Measurements from ENCODE around the gene KLHL25.

KLHL25 gene

GRCh38 chr15:85773249-85773648 lies 21.5 kb downstream of the KLHL25 start:
- H3K27ac ChIP-seq (ENCODE audit: low read depth, low read length) = no peak overlapping the region
- H3K27me3 ChIP-seq (ENCODE audit: control insufficient read depth, insufficient read depth, low read length) = no peaks in the 10 kb centered on the region
- no peak overlapping the region for H3K9ac ChIP-seq (ENCODE audit: low read depth, low read length)
- H3K4me1 ChIP-seq (ENCODE audit: control insufficient read depth, insufficient read depth, low read length) = no peaks in the 10 kb centered on the region
- no peaks in the 10 kb centered on the region for H3K9me3 ChIP-seq (ENCODE audit: control insufficient read depth, insufficient read depth, low read length)
- peaks cover 14% of the 10 kb centered on the region for H3K36me3 ChIP-seq (ENCODE audit: control insufficient read depth, insufficient read depth, low read length)
- H3K4me3 ChIP-seq (ENCODE audit: low read depth, low read length) = no peak overlapping the region

GRCh38 chr15:85772668-85773067 lies 22.1 kb downstream of the KLHL25 start:
- no peak overlapping the region for H3K9ac ChIP-seq (ENCODE audit: low read depth, low read length)
- H3K27me3 ChIP-seq (ENCODE audit: control insufficient read depth, insufficient read depth, low read length) = no peaks in the 10 kb centered on the region
- no peaks in the 10 kb centered on the region for H3K4me1 ChIP-seq (ENCODE audit: control insufficient read depth, insufficient read depth, low read length)
- H3K9me3 ChIP-seq (ENCODE audit: control insufficient read depth, insufficient read depth, low read length) = no peaks in the 10 kb centered on the region
- H3K4me3 ChIP-seq (ENCODE audit: low read depth, low read length) = no peak overlapping the region
- H3K36me3 ChIP-seq (ENCODE audit: control insufficient read depth, insufficient read depth, low read length) = peaks cover 14% of the 10 kb centered on the region
- H3K27ac ChIP-seq (ENCODE audit: low read depth, low read length) = no peak overlapping the region

- Histone ChIP-seq H3K4me3 (ENCODE audit: low read depth, low read length) (no peak overlapping the region), H3K9me3 (ENCODE audit: control insufficient read depth, insufficient read depth, low read length) (no peaks in the 10 kb centered on the region), H3K36me3 (ENCODE audit: control insufficient read depth, insufficient read depth, low read length) (peaks cover 14% of the 10 kb centered on the region), H3K4me1 (ENCODE audit: control insufficient read depth, insufficient read depth, low read length) (no peaks in the 10 kb centered on the region), H3K9ac (ENCODE audit: low read depth, low read length) (no peak overlapping the region), H3K27me3 (ENCODE audit: control insufficient read depth, insufficient read depth, low read length) (no peaks in the 10 kb centered on the region), H3K27ac (ENCODE audit: low read depth, low read length) (no peak overlapping the region)
Measured at GRCh38 chr15:85771781-85772445, 22.8 kb downstream of the KLHL25 start.

GRCh38 chr15:85771271-85771670 lies 23.5 kb downstream of the KLHL25 start:
- H3K9ac ChIP-seq (ENCODE audit: low read depth, low read length) = no peak overlapping the region
- H3K27me3 ChIP-seq (ENCODE audit: control insufficient read depth, insufficient read depth, low read length) = no peaks in the 10 kb centered on the region
- peaks cover 4% of the 10 kb centered on the region; the same call in 1 of the 2 replicates for H3K4me1 ChIP-seq (ENCODE audit: control insufficient read depth, insufficient read depth, low read length)
- H3K9me3 ChIP-seq (ENCODE audit: control insufficient read depth, insufficient read depth, low read length) = no peaks in the 10 kb centered on the region
- no peak overlapping the region for H3K27ac ChIP-seq (ENCODE audit: low read depth, low read length)
- H3K36me3 ChIP-seq (ENCODE audit: control insufficient read depth, insufficient read depth, low read length) = peaks cover 14% of the 10 kb centered on the region
- H3K4me3 ChIP-seq (ENCODE audit: low read depth, low read length) = no peak overlapping the region

- no peak overlapping the region for H3K9ac ChIP-seq (ENCODE audit: low read depth, low read length)
- no peak overlapping the region for H3K4me3 ChIP-seq (ENCODE audit: low read depth, low read length)
- peaks cover 4% of the 10 kb centered on the region; the same call in 1 of the 2 replicates for H3K4me1 ChIP-seq (ENCODE audit: control insufficient read depth, insufficient read depth, low read length)
- no peaks in the 10 kb centered on the region for H3K27me3 ChIP-seq (ENCODE audit: control insufficient read depth, insufficient read depth, low read length)
- H3K9me3 ChIP-seq (ENCODE audit: control insufficient read depth, insufficient read depth, low read length) = no peaks in the 10 kb centered on the region
- no peak overlapping the region for H3K27ac ChIP-seq (ENCODE audit: low read depth, low read length)
- H3K36me3 ChIP-seq (ENCODE audit: control insufficient read depth, insufficient read depth, low read length) = peaks cover 14% of the 10 kb centered on the region
Measured at GRCh38 chr15:85770096-85771041, 24.4 kb downstream of the KLHL25 start.

GRCh38 chr15:85769182-85769900 lies 25.4 kb downstream of the KLHL25 start:
- no peak overlapping the region for H3K9ac ChIP-seq (ENCODE audit: low read depth, low read length)
- H3K36me3 ChIP-seq (ENCODE audit: control insufficient read depth, insufficient read depth, low read length) = peaks cover 14% of the 10 kb centered on the region
- H3K4me3 ChIP-seq (ENCODE audit: low read depth, low read length) = no peak overlapping the region
- no peak overlapping the region for H3K27ac ChIP-seq (ENCODE audit: low read depth, low read length)
- no peaks in the 10 kb centered on the region for H3K9me3 ChIP-seq (ENCODE audit: control insufficient read depth, insufficient read depth, low read length)
- H3K4me1 ChIP-seq (ENCODE audit: control insufficient read depth, insufficient read depth, low read length) = peaks cover 4% of the 10 kb centered on the region; the same call in 1 of the 2 replicates
- no peaks in the 10 kb centered on the region for H3K27me3 ChIP-seq (ENCODE audit: control insufficient read depth, insufficient read depth, low read length)

- H3K9ac ChIP-seq (ENCODE audit: low read depth, low read length) = no peak overlapping the region
- peaks cover 4% of the 10 kb centered on the region; the same call in 1 of the 2 replicates for H3K4me1 ChIP-seq (ENCODE audit: control insufficient read depth, insufficient read depth, low read length)
- no peaks in the 10 kb centered on the region for H3K9me3 ChIP-seq (ENCODE audit: control insufficient read depth, insufficient read depth, low read length)
- H3K4me3 ChIP-seq (ENCODE audit: low read depth, low read length) = no peak overlapping the region
- peaks cover 14% of the 10 kb centered on the region for H3K36me3 ChIP-seq (ENCODE audit: control insufficient read depth, insufficient read depth, low read length)
- no peaks in the 10 kb centered on the region for H3K27me3 ChIP-seq (ENCODE audit: control insufficient read depth, insufficient read depth, low read length)
- H3K27ac ChIP-seq (ENCODE audit: low read depth, low read length) = no peak overlapping the region
Measured at GRCh38 chr15:85768595-85769168, 26.0 kb downstream of the KLHL25 start.

- H3K27ac ChIP-seq (ENCODE audit: low read depth, low read length) = no peak overlapping the region
Measured at GRCh38 chr15:85767785-85768529, 26.8 kb downstream of the KLHL25 start.

GRCh38 chr15:85766001-85766831 lies 28.5 kb downstream of the KLHL25 start:
- H3K9ac ChIP-seq (ENCODE audit: low read depth, low read length) = no peak overlapping the region
- H3K27me3 ChIP-seq (ENCODE audit: control insufficient read depth, insufficient read depth, low read length) = no peaks in the 10 kb centered on the region
- H3K4me3 ChIP-seq (ENCODE audit: low read depth, low read length) = no peak overlapping the region
- H3K36me3 ChIP-seq (ENCODE audit: control insufficient read depth, insufficient read depth, low read length) = peaks cover 22% of the 10 kb centered on the region
- no peaks in the 10 kb centered on the region for H3K9me3 ChIP-seq (ENCODE audit: control insufficient read depth, insufficient read depth, low read length)
- peaks cover 4% of the 10 kb centered on the region; the same call in 1 of the 2 replicates for H3K4me1 ChIP-seq (ENCODE audit: control insufficient read depth, insufficient read depth, low read length)
- H3K27ac ChIP-seq (ENCODE audit: low read depth, low read length) = peak overlapping the region; percentile 28

More at GRCh38 chr15:85767785-85768529, 26.8 kb downstream of the KLHL25 start:
- H3K9ac ChIP-seq (ENCODE audit: low read depth, low read length) = no peak overlapping the region
- H3K4me1 ChIP-seq (ENCODE audit: control insufficient read depth, insufficient read depth, low read length) = peaks cover 4% of the 10 kb centered on the region; the same call in 1 of the 2 replicates
- H3K9me3 ChIP-seq (ENCODE audit: control insufficient read depth, insufficient read depth, low read length) = no peaks in the 10 kb centered on the region
- no peaks in the 10 kb centered on the region for H3K27me3 ChIP-seq (ENCODE audit: control insufficient read depth, insufficient read depth, low read length)
- H3K4me3 ChIP-seq (ENCODE audit: low read depth, low read length) = no peak overlapping the region
- H3K36me3 ChIP-seq (ENCODE audit: control insufficient read depth, insufficient read depth, low read length) = peaks cover 20% of the 10 kb centered on the region
